Kidney capillary endothelial cell (primary cell): ENCODE data around the gene EID2B.

Experiments used
- DNase-seq: peaks from one replicate; pipeline ENCODE4 v3.0.0-alpha.2; 2018; ENCODE audit warnings: low spot score

The EID2B gene

DNA sequence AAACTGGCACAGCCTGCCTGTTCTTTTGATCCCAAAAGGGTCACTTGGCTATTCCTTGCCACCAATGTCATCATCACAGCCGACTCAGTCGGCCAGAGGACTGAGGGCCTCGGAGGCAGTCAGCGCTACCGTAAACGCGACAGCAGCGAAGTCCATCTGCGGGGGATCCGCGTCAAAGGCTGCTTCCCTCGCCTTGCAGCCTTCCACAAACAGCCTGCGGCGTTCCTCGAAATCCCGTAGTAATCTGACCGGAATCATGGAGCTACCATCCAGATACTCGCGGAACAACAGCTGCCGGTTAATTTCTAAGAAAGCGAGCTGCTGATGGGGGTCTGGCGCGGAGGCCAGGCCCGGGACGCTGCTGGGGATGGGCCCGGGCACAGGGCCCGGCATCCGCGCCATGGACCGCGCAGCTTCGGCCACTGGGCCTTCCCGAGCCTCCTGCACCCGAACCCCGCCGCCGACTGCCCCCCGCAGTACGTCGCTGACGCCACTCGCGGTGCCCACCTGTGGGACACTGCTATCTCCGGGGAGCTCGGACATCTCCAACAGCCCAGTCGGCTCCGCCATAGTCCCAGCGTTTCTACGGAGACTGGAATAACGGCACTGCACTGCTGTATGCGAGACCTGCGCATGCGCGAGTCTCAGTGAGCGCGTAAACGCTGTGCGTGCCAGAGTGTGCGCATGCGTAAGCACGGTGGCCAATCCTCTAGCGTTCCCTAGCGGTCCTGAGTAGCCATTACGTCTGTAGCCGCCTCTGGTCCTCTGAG lies at the start of gene EID2B:
Gene EID2B (minus strand): TSS at position 620 of the 770 bp plus-strand sequence. CDS start 50 bp downstream, at position 570.
- DNase-seq = peak; percentile 97

GRCh38 chr19:39582442-39582841 lies 49.8 kb upstream of the EID2B start:
- no peak for DNase-seq

GRCh38 chr19:39568604-39569003 lies 36.0 kb upstream of the EID2B start:
- peak; percentile 62 for DNase-seq

DNA sequence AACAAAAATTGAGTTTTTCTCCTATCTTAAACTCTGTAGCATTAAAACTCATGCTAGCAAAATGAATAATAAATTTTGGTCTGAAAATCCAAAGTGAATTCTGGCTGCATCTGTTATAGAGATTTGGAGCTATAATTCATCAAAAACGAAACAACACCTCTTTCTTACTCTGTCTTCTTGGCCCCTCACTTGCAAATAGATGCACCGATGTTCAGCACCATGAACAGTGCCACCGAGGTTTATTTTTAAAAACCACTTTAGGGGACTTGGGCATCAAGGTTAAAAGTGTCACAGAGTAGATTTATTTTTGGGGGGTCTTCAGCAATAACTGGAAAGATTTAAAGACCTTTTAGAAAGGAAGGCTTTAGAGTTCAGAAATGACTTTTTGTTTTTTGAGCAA lies 33.4 kb upstream of the EID2B start:
- DNase-seq = no peak

DNA sequence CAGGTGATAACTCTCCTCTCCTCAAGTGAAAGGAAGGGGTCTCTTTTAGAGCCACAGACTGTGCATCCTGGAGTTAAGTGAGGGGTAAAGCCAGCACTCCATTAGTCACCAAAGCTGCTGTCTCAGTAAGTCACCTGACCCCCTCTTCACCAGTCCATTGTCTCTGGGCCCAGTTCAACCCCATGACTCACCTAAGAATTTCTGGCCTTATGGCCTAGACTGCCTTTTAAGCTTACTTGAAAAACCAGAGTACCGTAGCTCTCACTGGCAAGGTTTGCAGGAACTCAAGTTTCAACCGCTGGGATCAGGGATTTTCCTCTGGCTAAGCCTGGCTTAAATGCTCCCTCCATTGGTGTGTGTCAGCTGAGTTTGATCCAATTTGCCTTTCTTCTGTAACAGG lies 30.8 kb upstream of the EID2B start:
- DNase-seq = peak; percentile 67

- DNase-seq = no peak
Measured at GRCh38 chr19:39558624-39559117, 26.0 kb upstream of the EID2B start.

DNA sequence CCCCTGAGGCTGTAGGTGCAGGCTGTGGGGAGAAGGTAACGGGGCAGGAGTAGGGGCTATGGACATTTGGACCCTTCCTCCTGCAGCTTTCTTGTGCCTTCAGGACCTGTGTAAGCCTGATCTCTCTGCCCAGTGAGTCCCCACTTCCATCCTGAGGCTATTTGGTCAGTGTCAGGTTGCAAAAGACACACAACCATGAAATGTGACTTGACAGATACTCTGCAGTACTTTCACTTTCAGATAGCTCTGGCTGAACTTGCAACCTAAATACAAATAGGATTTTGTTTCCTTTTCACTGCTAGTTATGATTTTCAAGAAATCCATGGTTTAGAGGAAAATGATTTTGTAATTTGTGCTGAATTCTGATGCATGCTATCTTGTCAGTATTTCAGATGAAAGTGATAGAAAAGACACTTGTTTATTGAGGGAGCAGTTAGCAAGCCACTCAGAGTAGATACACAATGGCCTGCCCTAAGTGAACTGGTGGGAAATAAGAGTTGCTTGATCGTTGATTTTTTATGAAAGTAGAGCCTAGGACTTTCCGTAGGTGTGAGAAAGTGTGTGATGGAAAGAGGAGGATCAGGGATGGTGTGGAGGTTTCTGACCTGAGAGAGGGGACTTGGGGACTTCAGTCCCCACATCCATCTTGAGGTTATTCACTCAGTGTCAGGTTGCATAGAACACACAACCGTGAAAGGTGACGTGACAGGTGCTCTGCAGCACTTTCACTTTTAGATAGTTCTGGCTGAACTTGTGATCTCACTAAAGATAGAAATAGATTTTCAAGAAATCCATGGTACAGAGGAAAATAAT lies 25.4 kb upstream of the EID2B start:
- no peak for DNase-seq

- DNase-seq = no peak
Measured at GRCh38 chr19:39555883-39556282, 23.2 kb upstream of the EID2B start.

DNA sequence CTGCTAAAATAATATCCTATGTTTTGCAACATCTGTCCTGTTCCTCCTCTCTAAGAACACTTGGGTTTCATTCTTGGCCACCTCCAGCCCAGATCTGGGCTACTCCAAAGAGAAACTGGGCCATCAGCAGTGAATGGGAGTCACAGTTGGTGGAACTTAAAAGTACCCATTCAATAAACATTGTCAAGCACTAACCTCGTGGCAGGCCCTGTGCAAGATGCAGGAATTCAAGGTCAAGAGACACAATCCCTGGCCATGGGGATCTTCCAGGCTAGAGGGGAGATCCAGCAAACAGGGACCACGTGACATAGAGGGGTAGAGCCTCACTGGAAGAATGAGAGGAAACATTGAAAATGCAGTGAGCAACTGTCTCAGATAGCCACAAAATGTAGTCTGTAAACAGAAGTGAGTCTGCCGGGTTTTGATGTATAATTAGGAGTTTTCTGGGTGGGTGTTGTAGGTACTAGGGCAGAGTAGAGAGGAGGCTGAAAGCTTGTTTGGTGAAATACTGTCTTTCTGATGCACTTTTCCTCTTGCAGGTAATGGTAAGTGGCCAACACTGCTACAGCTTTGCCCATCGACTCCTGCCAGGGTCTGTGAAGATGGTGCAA lies 22.2 kb upstream of the EID2B start:
- DNase-seq = no peak

- DNase-seq = no peak
Measured at GRCh38 chr19:39553082-39553652, 20.5 kb upstream of the EID2B start.

DNA sequence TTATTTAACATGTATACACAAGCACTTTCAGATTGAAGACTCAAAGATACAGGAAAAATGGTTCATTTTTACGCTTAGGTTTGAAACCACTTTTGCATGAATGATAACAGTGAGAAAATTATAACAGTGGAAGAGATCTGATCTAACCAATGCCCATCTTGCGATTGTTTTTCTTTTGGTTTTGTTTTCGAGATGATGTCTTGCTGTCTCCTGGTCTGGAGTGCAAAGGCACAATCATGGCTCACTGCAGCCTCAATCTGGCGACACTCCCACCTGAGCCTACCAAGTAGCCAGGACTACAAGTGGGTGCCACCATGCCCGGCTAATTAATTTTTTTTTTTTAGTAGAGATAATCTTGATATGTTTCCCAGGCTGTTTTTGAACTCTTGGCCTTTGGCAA lies 17.5 kb upstream of the EID2B start:
- DNase-seq = no peak

DNA sequence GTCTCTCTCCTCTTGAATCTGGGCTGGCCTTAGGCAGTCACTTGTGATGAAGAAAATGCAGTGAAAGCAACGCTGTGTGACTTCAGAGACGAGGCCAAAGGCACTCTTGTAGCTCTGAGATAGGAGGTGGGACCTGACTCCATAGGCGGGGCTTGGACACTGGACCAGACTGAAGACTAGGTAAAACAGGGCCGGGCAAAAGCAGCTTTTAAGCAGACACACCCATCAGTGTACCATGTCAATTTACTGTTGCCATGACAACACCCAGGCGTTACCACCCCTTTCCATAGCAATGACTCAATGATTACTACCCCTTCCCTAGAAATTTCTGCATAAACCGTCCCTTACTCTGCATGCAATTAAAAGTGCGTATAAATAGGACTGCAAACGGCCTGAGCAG lies 13.9 kb upstream of the EID2B start:
- DNase-seq = no peak

- no peak for DNase-seq
Measured at GRCh38 chr19:39544911-39545310, 12.3 kb upstream of the EID2B start.

GRCh38 chr19:39544226-39544903 lies 11.7 kb upstream of the EID2B start:
- DNase-seq = no peak

DNA sequence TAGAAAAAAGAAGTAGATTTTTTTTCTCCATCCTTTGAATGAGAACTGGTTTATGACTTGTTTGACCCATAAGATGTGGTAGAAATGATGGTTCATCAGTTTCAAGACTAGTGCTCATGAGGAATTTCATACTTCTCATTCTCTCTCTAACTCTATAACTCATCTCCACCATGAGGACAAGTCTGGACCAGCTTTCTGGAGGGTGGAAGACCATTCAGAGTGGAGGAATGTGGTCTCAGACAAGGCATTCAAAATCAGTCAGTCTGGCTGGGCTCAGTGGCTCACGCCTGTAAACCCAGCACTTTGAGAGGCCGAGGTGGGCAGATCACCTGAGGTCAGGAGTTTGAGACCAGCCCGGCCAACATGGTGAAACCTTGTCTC lies 10.8 kb upstream of the EID2B start:
- no peak for DNase-seq

- DNase-seq = peak; percentile 91
Measured at GRCh38 chr19:39542206-39542605, 9.6 kb upstream of the EID2B start.

- DNase-seq = no peak
Measured at GRCh38 chr19:39540333-39540673, 7.7 kb upstream of the EID2B start.

- DNase-seq = peak; percentile 98
Measured at GRCh38 chr19:39539518-39540332, 7.1 kb upstream of the EID2B start, which contains the start of gene EID2. Gene EID2 (minus strand): TSS chr19:39540161. CDS start chr19:39540079, 82 bp downstream.

- DNase-seq = no peak
Measured at GRCh38 chr19:39539165-39539517, 6.5 kb upstream of the EID2B start.

- no peak for DNase-seq
Measured at GRCh38 chr19:39533791-39534190, 1.1 kb upstream of the EID2B start.

DNA sequence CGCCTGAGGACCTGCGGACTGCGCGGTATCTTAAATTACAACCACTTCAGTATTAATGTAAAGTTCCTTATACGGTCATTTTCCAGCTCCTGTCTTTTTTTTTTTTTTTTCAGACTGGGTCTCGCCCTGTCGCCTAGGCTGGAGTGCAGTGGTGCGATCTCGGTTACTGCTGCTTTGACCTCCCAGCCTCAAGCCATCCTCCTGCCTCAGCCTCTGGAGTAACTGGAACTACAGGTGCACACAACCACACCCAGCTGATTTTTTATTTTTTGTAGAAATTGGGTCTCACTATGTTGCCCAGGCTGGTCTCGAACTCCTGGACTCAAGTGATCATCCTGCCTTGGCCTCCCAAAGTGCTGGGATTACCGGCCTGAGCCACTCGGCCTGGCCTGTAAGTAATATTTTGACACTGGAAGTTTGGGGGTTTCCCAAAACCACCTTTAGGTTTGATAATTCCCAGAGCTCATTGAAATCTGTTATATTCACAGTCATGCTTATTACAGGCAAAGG lies 406 bp upstream of the EID2B start:
- no peak for DNase-seq
